NOMO-1 treated with dmso at 0.1 percent for 144 hours (cell line): ENCODE results near the gene HOOK1.

Experiments used
- DNase-seq: peaks from one replicate; lab custom pipeline; 2025; ENCODE audit not compliant: unreplicated experiment; lab: John Stamatoyannopoulos, UW

The HOOK1 gene

DNA sequence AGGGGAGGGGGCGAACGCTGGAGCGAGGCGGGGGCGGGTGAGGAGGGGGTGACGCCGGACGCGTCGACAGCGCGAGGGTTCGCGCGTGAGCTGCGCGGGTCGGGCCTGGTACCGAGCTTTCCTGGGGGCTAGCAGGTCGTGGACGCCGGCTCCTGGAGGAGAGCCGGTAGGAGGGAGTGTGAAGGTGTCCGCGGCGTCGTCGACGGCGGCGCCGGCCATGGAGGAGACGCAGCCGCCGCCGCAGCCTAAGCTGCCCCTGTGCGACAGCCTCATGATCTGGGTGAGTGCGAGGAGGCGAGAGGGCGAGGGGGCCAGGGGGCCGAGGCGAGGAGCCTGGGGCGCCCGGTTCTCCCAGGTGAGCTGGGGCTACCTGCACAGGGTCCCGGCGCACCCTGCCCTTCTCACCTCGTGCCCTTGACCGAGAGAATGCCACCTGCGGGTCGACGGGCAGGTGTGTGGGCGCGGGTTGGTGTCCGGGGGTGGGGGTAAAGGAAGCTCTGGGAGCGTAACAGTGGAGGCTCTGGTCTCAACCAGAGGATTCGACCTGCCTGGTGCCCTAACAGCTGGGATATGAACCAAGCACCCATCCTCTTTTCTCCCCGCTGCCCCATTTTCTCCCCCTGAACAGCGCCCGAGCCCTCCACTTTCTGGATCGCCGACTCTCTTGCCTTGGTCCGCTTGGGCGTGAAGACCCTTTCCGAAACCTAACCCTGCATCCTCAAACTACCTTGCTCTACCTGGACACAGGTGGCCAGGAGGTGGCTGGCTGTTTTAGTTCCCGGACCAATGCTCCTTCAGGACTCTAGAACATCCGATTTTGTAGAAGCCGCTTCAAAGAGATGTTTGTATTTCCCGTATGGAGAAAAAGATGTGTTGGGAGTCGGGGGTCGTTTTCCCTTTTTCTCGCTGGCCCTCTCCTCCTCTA, at the start of gene HOOK1:
HOOK1 (plus strand) TSS at position 49 of the 925 bp plus-strand sequence; CDS start at position 218, 169 bp downstream.
- no peak for DNase-seq

DNA sequence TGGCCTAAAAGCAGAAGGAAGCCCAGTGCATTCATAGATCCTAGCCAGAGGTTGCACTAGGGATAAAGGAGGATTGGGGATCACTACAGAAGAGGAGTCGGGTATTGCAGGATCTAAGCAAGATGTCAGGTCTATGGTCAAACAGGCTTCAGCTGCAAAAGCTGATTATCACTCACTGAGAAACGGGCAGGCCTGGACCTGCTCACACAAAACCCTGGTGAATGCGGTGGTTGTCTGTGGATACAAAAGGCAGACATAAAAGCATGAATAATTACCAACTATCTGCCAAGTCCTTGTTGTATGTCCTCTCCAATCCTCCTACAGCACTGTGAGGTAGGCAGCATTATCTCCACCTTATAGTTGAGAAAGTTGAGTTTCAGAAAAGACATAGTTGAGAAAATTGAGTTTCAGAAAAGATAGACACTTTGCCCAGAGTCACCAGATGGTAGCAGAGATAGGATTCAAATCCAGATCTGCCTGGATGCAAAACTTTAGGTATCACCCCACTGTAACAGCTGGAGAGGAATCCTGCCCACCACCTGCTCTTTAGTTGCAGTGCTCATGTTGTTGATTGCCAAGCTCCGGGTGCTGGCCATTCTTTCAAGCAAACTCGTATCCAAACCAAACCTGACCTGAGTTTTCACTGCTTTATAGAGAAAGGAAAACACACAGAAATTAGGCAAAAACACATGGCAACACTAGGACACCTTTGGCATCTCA, 49.6 kb upstream of the HOOK1 start:
- DNase-seq, result no peak

DNA sequence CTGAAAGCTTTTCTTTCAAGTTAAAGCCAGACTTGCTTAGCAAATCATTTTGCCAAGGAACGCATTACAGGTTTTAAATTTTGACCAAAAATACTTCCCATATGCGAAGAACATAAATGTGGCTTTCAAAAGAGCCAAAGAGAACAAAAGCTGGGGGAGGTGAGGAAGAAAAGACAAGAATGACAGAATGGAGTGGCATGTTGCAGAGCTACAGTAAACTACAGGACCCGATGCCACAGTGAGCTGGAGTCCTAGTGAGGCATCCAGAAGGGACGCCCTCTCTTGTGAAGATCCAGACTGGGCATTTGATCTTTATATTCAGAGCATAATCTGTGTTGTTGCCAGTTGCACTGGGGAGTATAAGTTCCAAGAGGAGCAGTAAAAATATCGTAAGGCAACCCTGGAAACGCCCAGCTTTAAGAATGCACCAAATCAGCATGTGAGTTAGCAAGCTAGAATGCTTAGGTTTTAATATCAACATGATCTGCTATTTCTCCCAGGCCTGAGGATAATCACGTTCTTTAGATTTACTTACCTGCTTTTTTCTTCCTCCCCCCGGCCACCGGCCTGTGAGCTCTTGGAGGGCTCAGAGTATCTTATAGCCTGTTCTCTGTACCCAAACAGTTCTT, 48.4 kb upstream of the HOOK1 start:
- no peak for DNase-seq

DNA sequence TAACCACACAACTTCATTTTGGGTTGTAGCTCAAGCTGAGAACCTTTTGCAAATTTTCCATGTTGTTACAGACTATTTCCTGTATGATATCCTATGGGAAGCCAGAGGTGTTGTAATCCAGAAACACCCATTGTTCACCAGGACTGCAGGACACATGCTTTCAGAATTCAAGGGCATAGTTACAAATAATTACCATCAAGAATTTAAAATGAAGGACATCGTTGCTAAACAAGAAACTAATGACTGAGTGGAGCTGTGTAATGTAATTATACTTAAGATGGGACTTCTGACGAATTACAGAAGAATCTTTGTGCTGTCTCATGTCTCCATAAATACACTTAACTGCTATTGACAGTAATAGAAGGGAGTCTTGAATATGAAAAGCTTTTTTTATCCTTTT, 47.6 kb upstream of the HOOK1 start:
- no peak for DNase-seq

DNA sequence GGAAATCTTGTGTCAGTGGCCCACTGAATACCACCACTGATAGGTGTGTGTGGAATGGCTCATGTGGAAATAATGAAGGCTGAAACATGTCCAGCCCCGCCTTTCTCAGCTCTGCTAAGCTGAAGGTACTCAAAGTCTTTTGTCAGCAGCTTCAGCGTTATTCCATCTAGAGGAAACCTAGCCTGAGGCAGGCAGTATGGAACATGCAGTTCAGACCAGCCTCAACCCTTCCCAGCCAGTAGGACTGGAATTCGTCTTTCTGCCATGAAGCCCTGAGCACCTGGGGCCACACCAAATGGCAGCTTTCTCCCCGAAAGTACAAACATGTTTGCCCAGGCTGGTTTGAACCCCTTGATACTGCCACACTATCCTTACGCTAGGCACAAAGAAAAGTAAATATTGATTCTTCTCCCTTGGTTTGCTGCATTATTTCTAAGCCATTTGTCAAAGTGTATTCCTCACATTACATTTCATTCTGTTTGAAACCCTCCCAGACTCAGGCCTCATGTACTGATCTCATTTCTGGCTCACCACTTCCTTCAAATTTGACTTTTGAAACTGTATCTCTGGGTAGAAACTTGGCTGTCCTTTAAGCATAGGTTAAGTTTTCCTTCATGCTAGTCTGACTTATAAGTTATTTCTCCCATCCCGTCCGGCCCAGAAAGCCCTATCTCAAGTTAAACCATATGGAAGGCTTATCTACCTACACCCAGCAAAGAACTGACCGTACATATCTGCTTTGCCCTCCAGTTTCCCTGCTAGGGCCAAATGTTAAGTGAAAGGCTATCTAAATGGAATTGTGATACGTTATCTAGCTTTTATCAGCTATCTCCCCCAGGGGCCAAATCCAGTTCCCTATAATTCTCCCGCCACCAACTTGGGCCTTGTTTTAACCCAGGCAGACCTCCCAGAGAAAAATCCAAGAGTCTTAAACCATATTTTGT, 45.7 kb upstream of the HOOK1 start:
- no peak for DNase-seq

DNA sequence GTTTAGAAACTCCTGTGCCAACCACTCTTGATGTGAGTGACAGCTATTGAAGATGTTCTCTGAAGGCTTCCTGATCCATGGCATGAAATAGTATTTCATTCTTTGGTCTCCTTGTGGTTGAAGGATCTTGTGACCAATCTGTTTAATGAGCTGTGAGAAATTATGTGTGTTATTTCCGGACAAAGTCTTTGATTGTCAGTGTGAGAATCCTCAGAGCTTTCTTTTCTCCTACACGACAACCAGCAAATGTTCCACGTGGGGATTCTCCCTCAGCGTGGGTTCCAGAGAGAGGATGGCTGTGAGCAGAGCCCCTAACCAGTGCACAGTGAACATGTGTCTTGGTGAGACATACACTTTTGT, 45.0 kb upstream of the HOOK1 start:
- no peak for DNase-seq

DNA sequence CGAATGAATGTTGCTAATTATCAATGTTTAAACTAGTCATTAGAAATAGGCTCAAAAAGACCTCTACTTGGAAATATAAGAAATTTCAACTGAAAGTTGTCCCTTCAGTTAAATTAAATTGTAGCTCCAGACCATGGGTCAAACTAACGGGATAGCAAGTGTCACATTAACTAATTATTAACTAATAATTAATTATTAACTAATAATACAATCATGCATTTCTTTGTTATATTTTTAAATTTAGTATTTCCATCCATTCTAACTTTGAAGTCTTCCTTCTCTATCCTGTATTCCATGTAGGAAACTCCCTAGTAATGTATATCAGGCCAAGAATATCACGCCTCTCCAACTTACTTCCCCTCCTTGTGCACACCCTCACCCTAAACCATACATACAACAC, 43.4 kb upstream of the HOOK1 start:
- no peak for DNase-seq

DNA sequence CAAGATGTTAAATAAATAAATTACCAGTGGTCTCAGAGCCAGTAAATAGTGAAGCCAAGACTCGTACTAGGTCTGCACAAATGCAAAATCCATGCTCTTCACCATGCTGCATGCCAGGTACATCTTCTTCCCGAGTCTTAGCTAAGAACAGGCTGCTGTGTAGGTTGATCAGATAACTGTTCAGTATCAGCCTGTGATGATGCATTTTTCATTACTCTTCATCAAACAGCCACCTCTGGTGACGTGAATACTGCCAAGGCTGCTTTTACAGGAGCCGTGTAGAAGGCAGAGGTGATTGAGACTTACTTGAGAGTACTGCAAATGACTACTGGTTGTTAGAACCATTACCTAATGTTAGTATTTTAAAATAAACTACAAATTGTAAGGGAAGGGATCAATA, 39.3 kb upstream of the HOOK1 start:
- no peak for DNase-seq

DNA sequence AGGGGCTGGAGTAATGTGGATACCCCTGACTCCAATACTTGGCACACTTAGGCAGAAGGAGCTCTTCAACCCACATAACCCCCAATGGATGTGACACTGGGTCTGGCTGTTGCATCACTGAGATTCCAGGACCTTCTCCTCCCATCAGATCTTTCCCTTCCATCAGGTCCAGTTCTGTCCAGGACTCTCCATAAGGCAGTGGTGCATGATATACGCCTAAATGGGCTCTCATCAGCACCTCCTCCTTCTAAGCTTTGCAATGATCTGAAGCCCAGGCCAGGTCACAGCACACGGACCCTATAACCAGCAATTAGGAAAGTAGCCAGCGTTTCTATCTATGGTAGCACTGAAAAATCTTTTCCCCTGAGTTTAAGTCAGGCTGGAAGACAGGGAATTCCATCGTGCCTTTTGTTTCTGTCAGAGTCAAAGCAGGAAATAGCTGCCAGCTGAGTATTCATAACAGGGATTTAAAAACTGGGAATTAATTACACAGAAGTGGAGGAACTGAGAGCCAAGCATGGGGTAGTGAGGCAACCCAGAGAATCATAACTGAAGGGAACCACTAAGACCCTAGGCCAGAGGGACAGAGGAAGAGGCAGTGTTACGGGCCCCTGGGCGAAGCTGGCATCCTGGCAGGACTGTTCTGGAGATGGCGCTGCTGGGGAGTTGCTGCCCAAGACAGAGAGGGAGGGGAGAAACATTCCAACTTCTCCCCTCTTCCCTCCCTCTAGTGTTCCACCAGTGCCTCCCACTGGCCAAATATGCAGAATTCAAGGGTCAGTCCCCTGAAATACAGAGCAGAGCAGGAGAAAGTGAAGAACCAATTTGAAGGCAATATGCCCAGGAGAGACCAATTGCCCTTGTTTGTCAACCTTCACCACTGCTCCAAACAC, 37.5 kb upstream of the HOOK1 start:
- no peak for DNase-seq

DNA sequence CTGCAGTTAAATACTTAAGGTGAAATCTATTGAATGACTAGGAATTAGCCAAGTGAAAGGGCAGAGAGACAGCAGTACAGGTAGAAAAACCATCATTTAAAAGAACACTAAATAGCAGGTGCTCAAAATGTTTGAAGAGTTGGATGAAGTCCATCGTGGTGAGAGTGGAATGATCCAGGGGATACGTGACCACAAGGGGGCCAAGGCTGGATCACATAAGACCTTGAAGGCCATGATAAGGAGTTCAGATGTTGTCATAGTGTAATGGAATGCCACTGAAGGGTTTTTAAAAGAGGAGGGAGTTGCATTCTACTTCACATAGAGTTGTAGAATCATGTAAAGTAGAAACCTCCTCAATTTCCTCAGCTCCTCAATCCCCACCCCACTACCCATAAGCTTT, 34.8 kb upstream of the HOOK1 start:
- DNase-seq, result no peak

DNA sequence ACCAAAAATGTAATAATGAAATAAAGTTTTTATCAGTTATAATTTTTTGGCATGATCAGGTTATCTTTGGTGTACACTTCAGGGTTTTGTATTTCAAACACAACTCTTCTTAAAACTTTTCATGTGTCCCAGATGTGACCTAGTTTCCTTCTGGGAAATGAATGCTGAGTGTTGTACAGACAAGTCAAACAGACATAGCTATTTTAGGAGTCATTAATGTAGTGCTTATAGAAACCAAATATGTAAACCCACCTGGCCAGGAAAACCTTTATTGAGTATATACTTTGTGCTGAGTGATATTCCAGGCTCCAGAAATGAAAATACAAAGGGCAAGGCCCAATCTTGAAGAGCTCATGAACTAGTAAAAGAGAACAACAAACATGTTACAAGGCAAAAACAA, 25.9 kb upstream of the HOOK1 start:
- DNase-seq, result no peak

DNA sequence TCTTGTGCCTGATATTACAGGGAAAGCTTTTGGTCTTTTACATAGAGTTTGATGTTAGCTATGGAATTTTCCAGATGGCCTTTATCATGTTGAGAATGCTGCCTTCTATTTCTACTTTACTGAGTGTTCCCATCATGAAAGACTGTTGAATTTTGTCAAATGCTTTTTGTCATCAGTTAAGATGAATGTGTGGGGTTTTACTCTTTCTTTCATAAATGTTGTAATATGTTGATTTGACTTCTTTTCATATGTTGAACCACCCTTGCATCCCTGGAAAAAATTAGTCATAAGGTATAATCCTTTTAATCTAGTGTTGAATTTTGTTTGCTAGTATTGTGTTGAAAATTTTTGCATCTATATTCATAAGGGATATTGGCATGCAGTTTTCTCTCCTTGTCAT, 16.1 kb upstream of the HOOK1 start:
- DNase-seq, result no peak

DNA sequence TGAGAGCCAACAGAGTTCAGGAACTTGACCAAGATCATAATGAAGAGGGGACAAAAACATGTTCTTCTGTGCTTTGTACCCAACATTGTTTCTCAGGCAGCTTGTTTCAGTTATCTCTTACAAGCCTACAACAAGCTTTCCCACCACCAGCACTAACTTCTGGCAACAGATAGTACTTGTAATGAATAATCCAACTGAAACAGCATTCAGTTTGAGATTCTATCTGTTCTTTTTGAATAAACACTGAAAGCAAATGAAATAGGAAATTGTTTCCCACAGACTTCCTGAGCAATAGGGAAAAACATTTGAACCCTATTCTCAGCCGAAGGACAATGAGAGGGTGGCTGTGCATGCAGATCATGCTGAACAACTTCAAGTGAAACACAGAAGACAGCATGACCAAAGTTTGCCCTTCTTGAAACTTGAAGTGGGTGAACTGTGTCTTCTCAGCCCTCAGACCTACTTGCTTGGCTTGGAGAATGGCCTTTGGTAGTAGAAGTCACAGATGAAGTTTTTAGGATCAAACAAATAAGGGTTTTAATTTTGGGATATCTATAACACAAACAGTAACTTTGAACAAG, 11.2 kb upstream of the HOOK1 start:
- no peak for DNase-seq

DNA sequence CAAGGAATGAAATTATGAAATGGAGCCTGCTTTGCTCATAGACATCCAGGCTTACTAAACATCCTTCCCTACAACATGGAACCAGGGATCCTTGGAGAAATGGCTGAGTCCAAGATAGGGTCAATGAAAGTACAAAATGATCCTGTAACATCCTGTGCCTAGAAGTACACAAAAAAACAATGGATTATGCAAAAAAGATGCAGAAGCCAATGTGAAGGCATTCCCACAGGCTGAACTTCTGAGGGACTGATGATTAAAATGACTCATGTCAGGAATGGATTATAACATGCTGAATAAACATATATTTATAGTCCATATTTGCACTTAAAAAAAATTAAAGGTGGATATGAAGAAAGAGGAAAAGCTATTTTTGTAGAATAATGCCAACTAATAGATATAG, 10.4 kb upstream of the HOOK1 start:
- no peak for DNase-seq

DNA sequence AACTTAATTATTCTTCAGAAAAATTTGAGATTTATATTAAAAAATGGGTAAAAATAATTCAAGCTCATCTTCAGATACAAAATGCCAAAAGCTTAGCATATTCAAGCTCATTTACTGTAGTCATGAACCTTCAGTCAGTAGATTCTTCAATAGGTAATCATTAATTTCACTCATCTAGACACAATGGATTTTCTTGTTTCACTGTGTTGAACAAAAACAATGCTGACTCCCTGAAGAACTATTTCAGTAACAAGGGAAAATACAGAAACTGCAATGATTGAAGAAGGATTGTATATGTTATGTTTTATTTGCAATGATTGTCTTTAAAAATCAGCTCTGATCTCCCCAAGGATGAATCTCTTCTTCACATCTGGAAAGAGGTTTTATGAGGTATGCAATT, 9.2 kb upstream of the HOOK1 start:
- no peak for DNase-seq

DNA sequence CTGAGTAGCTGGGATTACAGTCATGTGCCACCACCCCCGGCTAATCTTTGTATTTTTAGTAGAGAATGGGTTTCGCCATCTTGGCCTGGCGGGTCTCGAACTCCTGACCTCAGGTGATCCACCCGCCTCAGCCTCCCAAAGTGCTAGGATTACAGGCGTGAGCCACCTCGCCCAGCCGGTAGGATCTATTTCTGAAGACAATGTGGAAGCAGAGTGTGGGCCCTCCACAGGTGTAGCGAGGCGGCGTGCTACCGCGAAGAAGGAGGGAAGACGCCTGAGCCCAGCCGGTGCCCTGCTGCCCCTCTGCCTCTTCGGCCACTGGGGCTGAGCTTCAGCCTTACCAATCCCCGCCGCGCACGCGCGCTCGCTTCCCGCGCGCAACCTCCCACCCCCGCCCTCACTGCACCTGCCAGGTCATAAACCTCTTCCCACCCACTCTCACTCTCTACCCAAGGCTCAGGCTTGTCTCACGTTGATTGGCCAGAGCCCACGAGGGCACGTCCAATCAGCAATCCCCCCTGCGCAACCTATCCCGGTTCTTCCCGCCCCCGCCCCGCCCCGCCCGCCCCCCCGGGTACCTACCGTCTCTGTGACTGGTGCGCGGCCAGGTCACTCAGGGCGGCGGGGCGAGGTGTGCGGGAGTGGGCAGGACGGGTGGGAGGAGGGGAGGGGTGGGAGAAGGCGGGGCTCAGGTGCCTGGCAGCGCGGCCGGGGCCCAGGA, 409 bp upstream of the HOOK1 start:
- DNase-seq, result no peak

DNA sequence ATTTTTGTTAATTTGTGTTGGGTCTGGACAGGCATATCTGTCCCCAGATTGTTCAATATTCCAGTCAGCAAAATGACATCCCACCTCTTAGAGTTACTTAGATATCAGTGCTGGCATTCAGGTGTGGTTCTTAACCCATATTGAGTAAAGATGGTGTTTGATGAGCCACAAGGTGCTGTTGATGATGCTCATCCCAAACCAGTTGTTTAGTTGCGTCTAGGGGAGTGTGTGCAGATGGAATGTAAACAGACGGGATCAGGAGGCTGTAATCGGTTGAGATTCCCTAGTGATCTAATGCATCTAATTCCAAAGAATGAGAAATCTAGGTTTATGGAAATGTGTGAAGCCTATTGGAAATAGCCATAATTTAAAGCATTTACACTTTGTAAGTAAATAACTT, 1.1 kb downstream of the HOOK1 start:
- no peak for DNase-seq

DNA sequence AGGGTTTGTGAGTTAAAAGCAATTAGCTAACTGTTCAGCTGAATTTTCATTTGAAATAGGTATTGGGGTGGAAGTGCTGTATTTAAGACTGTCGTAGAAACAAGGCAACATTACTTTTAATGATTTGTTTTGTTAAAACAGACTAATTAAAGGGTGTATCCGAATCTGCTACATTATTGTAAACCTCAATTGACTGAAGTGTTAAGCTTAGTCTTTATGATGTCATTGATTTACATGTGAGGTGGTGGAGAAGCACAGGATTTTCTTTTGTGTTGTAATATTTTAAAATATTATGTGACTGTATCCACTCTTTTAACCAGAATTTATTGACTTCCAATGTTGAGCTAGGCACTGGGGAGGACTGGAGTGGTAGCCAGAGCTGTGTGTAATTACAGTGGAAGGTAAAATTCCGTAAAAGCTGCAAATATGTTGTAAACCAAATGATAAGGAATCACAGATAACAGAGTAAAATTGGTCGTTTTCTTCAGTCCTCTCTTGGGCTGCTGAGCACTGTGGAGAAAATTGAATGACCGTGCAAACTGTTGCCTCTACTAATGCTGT, 1.6 kb downstream of the HOOK1 start:
- DNase-seq, result no peak
